SIG-M5 treated with dmso at 0.1 percent for 504 hours (cell line): ENCODE data around the gene HMGN4.

Experiments
- DNase-seq: peaks from one replicate; lab custom pipeline; 2025; ENCODE audit not compliant: unreplicated experiment; lab: John Stamatoyannopoulos, UW

Gene HMGN4

DNA sequence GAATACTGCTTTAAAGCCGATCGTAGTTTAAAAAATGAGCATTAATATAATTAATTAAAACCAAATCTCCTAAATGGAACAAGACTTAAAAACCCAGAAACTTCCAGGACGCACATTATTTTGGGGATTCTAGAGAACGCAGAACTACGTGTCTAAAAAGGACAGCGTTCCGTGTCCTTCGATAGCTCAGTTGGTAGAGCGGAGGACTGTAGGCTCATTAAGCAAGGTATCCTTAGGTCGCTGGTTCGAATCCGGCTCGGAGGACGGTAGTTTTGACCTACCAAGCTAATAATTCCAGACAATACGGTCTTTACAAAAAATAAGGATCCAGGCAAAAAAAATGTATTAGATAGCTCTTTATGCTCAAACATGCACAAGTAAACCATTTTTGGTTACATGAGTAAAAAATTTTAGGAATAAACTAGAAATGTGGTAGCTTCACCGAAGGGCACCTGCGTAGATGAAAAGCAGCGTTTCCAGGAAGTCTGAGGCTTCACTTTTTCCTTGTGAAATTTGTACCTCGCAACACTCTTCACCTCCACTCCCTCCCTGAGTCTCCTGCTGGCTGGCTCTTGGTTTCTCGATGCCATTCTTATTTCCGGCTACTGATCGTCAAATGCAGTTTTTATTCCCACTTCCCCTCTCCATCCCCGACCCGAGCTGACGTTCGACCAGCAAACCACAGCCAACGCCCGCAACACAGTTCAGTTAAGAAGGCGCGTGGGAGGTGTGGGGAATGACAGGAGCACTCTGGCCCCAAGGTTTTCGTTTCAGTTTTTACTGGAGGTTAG lies 39.0 kb downstream of the HMGN4 start:
- peak; percentile 11 for DNase-seq

DNA sequence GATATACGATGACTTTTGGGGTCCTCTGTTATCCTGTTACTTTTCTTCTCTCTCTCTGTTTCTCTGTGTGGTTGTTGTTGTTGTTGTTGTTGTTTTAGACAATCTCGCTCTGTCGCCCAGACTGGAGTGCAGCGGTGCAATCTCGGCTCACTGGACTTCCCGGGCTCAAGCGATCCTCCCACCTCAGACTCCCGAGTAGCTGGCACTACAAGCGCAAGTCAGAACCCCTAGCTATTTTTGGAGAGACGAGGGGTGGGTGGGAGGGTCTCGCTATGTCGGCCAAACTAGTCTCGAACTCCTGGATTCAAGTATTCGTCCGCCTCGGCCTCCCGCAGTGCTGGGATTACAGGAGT lies 39.5 kb downstream of the HMGN4 start:
- no peak for DNase-seq

DNA sequence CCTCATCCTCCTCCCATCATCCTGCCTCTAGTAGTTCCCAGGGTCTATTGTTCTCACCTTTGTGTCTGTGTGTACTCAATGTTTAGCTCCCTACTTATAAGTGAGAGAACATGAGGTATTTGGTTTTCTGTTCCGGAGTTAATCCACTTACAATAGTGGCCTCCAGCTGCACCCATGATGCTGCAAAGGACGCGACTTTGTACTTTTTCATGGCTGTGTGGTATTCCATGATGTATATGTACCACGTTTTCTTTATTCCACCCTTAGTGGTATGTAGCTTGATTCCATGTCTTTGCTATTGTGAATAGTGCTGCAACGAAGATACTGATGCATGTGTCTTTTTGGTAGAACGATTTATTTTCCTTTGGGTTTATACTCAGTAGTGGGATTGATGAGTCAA lies 40.1 kb downstream of the HMGN4 start:
- no peak for DNase-seq

DNA sequence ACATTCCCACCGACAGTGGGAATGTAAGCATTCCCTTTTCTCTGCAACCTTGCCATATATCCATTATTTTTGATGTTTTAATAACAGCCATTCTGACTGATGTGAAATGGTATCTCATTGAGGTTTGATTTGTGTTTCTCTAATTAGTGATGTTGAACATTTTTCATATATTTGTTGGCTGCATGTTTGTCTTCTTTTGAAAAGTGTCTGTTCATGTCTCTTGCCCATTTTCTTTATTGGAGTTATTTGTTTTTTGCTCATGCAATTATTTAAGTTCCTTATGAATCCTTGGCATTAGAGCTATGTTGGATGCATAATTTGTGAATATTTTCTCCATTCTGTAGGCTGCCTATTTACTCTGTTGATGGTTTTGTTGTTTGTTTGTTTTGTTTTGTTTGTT lies 40.6 kb downstream of the HMGN4 start:
- no peak for DNase-seq

DNA sequence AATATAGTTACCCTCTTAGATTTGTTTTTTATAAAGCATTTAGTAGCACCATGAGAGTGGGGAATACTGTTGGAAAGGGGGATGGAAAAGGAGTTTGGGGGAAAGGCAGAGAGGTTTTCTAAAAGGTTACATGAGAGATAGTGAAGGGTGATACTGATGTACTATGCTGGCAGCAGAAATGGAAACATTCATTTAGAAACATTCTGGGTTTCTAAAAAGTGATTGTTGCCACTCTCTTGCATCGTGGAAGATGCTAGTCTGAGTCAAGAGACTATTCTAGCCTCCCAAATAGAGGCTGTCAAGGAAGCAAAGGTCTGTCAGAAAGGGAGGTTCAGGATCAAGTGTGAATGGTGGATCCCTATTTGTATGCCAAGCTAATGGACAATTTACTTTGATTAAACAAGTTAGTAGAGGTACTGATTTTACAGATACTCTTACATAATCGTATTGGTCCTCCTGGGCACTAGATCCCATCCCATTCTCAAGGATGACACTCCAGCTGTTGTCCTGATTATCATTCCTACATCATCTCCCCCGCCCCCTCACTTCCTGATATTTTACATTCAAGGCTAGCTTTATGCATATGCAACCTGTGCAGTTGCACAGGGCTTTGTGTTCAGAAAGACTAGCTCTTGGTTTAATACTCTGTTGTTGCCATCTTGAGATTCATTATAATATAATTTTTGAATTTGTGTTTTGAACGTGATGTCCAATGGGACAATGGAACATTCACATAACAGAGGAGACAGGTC lies 43.2 kb downstream of the HMGN4 start:
- DNase-seq: no peak

DNA sequence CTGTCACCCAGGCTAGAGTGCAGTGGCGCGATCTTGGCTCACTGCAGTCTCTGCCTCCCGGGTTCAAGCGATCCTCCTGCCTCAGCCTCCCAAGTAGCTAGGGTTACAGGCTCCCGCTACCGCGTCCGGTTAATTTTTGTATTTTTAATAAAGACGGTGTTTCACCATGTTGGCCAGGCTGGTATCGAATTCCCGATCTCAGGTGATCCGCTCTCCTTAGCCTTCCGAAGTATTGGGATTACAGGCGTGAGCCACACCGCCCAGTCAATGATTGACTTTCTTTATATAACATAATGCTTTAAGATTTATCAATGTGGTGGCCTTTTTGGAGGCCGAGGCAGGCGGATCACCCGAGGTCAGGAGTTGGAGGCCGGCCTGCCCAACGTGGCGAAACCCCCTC lies 50.8 kb downstream of the HMGN4 start:
- DNase-seq: no peak

DNA sequence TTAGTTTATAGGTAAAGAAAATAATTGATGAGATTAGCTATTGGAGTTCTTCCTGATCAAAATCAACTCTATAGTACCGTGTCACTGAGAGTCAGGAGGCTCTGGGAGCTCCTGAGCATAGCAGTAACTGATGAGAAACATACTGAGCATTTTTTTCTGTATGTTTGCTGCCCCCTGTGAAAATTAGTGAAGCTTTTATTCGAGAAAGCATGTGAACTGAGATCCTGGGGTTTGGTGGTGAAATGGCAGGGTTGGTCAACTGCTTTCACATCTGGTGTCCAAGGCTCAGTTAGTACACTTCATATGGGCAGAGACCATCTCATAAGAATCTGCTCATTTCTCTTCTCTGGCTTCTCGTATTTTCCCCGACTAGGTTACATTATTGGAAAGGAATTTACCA lies 54.5 kb downstream of the HMGN4 start:
- peak; percentile 9 for DNase-seq

DNA sequence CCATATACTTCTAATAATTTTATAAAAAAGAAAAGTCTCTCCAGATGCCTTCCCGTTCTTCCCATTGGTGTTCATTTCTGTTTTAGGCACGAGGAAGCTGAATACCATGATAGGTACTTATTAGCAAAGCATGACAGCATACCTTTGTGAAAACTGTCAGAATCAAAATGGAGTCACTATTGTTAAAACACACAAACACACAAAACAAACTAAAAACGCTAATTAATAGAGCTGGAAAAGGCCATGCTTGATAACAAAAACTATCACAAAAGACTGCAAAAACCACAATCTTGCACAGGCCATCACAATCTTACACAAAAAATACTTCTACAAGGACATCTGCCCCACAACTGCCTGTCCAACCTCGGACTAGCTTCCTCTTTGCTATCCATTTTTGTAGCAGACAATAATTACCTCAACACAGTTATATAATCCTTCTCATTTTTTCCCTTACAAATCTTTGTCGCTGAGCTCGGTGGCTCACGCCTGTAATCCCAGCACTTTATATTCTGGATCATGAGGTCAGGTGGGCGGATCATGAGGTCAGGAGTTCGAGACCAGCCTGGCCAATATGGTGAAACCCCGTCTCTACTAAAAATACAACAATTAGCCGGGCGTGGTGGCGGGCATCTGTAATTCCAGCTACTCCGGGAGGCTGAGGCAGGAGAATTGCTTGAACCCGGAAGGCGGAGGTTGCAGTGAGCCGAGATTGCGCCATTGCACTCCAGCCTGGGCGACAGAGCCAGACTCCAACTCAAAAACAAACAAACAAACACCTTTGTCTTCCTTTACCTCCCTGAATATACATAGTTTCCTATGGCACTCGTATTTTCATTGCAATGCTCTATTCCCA lies 55.3 kb downstream of the HMGN4 start:
- no peak for DNase-seq

DNA sequence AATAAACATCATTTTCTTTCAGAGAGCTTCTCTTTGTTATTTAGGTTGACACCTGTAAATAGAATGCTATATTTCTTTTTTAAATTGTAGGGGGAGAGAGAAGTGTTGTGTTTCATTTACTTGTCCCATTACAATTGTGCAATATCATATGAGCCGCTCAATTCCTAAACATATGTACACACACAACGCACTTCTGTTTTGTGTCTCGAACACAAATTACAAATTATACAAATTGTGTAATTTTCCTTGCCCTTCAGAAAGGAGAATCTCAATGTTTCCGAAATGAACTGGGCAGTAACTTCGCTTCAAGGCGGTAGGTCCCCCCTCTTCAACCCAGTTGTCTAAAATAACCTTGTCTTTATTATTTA lies 55.9 kb downstream of the HMGN4 start:
- no peak for DNase-seq

DNA sequence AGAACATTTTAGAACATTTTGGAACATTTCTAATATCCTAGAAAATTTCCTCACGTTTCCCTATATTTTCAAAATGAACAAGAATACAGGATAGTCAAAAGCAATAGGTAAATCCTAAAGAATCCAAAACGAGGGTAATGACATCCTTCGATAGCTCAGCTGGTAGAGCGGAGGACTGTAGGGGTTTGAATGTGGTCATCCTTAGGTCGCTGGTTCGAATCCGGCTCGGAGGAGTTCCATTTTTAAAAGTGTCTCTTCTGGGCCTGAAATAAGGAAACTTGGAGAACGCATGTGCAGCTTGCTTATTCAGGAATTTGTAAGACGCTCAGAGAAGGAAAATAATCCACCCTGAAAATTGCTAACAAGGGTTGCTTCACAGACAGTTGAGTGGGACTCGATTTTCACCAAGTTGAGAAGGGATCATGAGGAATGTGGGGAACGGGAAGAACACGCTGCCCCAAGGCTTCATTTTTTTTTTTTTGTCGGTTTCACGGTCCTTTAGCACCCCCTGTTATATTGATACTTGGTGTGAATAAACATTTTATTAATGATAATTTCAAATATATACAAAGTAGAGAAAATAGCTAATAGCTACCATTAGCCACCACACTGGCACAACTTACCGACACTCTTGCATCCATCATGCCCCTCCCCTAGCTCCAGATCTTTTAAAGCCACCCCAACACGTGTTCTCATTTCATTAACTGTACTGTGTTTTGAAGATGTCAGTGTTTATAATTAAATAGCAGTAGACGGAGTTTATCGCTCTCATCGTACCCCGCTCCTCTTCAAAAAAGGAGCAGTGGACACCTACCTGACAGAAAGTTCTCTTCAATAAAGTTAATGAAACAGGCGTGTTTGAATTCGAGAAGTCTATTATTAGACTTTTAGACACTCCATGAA lies 56.8 kb downstream of the HMGN4 start:
- no peak for DNase-seq

DNA sequence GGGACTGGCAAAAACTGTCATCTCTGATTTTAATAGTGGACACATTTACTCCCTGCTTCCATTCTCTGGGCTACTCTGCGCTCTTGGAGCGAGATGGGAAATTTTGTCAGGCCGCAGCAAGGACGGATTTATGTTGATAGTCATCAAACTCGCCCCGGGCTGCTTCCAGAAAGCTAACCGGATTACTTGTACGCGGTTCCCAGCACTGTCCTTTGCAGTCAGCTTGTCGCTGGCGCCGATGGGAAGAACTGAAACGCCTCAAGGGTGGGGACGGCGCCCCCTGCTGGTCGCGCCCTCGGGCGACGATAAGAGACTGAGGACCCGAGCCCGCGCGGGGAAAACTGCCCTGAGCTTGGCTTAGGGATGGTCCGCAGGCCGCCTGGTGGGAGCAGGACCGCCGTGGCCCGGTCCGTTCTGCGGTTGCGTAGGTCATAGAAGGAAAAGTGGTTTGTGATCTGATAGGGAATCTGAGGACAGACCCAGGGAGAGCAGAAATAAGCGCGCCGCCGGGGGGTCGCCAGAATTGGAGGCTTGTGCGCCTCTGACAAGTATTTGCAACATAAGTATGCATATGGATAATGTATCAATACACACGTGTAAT lies 57.6 kb downstream of the HMGN4 start:
- DNase-seq: peak; percentile 81
